C4-2B (cell line): ENCODE measurements around the gene RNASEH2A.
A peak's percentile ranks its signal among the peaks of the same experiment; 100 is the strongest.

ENCODE experiments used
- CTCF ChIP-seq: fragments of 450-650 bp; conservative IDR thresholded peaks from 2 replicates; pipeline ENCODE4 v1.5.1; 2017; ENCODE audit warnings: mild to moderate bottlenecking
- ZFX ChIP-seq: fragments of 450-650 bp; IDR thresholded peaks from 2 replicates; pipeline ENCODE4 v1.6.1; 2017

DNA sequence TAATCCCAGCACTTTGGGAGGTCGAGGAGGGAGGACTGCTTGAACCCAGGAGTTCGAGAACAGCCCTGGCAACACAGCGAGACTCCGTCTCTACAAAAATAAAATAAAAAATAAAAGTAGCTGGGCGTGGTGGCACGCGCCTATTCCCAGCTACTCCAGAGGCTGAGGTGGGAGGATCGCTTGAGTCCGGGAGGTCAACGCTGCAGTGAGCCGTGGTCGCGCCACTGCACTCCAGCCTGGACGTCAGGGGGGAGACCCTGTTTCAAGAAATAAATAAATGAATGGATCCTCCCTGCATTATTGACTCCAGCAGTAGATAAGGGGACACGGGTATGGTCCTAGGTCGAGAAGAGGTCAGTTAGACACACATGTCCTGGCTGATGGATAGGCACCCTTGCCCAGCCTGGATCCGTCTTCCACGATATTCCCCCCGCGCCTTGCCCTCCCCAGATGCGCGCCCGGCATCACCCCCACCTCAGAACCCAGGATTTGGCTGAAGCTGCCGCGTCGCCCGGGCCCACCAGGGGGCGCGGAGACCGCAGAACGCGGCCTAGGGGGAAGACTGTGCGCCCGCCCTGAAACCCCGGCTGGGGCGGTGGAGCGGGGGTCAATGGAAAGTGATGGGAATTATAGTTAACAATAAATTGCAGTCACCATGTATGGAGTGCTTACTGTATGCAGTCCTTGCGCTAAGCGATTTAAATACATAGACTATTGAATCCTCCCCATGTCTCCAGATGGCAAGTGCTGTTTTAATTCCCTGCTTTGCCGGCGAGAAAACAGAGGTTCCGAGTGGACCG lies 29.0 kb upstream of the RNASEH2A start:
- peak; percentile 98 for TF ChIP-seq CTCF
- no peak; the same call in 1 of the 2 replicates for TF ChIP-seq ZFX
